ENCODE measurements around the gene DTNBP1.
A peak's percentile ranks its signal among the peaks of the same experiment; 100 is the strongest.
"Not testable (repeated sequence)": the region's sequence is repeated elsewhere in the genome, so short reads cannot be mapped to it uniquely, and the experiment has no call there.

The DTNBP1 gene

GRCh38 chr6:15556711-15557110 lies 106.1 kb downstream of the DTNBP1 start:
- TF ChIP-seq GATA1 (IDR thresholded peaks at IDR 0.05; ENCODE audit: low read depth, low read length), result no peak
- no peak for TF ChIP-seq POLR2A (IDR thresholded peaks at IDR 0.05; ENCODE audit: low read length)
- DNase-seq, result no peak

- TF ChIP-seq POLR2A (IDR thresholded peaks at IDR 0.05; ENCODE audit: low read length) (no peak), GATA1 (IDR thresholded peaks at IDR 0.05; ENCODE audit: low read depth, low read length) (no peak)
- peak; percentile 8 to 31 for DNase-seq
Measured at GRCh38 chr6:15555101-15556038, 107.5 kb downstream of the DTNBP1 start.

GRCh38 chr6:15554728-15555100 lies 108.1 kb downstream of the DTNBP1 start:
- no peak for DNase-seq
- no peak for TF ChIP-seq POLR2A (IDR thresholded peaks at IDR 0.05; ENCODE audit: low read length)
- no peak for TF ChIP-seq GATA1 (IDR thresholded peaks at IDR 0.05; ENCODE audit: low read depth, low read length)

GRCh38 chr6:15553736-15554294 lies 109.0 kb downstream of the DTNBP1 start:
- no peak for DNase-seq

GRCh38 chr6:15553031-15553430 lies 109.8 kb downstream of the DTNBP1 start:
- no peak for DNase-seq
- no peak for TF ChIP-seq GATA1 (IDR thresholded peaks at IDR 0.05; ENCODE audit: low read depth, low read length)
- no peak for TF ChIP-seq POLR2A (IDR thresholded peaks at IDR 0.05; ENCODE audit: low read length)

More at GRCh38 chr6:15553736-15554294, 109.0 kb downstream of the DTNBP1 start:
- no peak for TF ChIP-seq GATA1 (IDR thresholded peaks at IDR 0.05; ENCODE audit: low read depth, low read length)
- TF ChIP-seq POLR2A (IDR thresholded peaks at IDR 0.05; ENCODE audit: low read length), result no peak

GRCh38 chr6:15551798-15552197 lies 111.0 kb downstream of the DTNBP1 start:
- TF ChIP-seq POLR2A (IDR thresholded peaks at IDR 0.05; ENCODE audit: low read length) (no peak), GATA1 (IDR thresholded peaks at IDR 0.05; ENCODE audit: low read depth, low read length) (no peak)
- no peak for DNase-seq

- no peak for DNase-seq
- TF ChIP-seq GATA1 (IDR thresholded peaks at IDR 0.05; ENCODE audit: low read depth, low read length), result no peak
- no peak for TF ChIP-seq POLR2A (IDR thresholded peaks at IDR 0.05; ENCODE audit: low read length)
Measured at GRCh38 chr6:15551262-15551661, 111.6 kb downstream of the DTNBP1 start.

GRCh38 chr6:15550546-15551123 lies 112.2 kb downstream of the DTNBP1 start:
- no peak for DNase-seq
- TF ChIP-seq POLR2A (IDR thresholded peaks at IDR 0.05; ENCODE audit: low read length) (no peak), GATA1 (IDR thresholded peaks at IDR 0.05; ENCODE audit: low read depth, low read length) (no peak)

- TF ChIP-seq POLR2A (IDR thresholded peaks at IDR 0.05; ENCODE audit: low read length) (no peak), GATA1 (IDR thresholded peaks at IDR 0.05; ENCODE audit: low read depth, low read length) (no peak)
- no peak for DNase-seq
Measured at GRCh38 chr6:15549371-15549770, 113.5 kb downstream of the DTNBP1 start.

GRCh38 chr6:15547400-15547799 lies 115.4 kb downstream of the DTNBP1 start:
- no peak for DNase-seq
- no peak for TF ChIP-seq GATA1 (IDR thresholded peaks at IDR 0.05; ENCODE audit: low read depth, low read length)
- no peak for TF ChIP-seq POLR2A (IDR thresholded peaks at IDR 0.05; ENCODE audit: low read length)

GRCh38 chr6:15546591-15546990 lies 116.2 kb downstream of the DTNBP1 start:
- no peak for DNase-seq
- TF ChIP-seq POLR2A (IDR thresholded peaks at IDR 0.05; ENCODE audit: low read length), result no peak
- TF ChIP-seq GATA1 (IDR thresholded peaks at IDR 0.05; ENCODE audit: low read depth, low read length), result no peak

GRCh38 chr6:15544321-15544900 lies 118.4 kb downstream of the DTNBP1 start:
- DNase-seq, result no peak
- no peak for TF ChIP-seq GATA1 (IDR thresholded peaks at IDR 0.05; ENCODE audit: low read depth, low read length)
- no peak for TF ChIP-seq POLR2A (IDR thresholded peaks at IDR 0.05; ENCODE audit: low read length)

- DNase-seq, result not testable (repeated sequence)
Measured at GRCh38 chr6:15543332-15543917, 119.4 kb downstream of the DTNBP1 start.

GRCh38 chr6:15539722-15540270 lies 123.0 kb downstream of the DTNBP1 start:
- no peak for TF ChIP-seq GATA1 (IDR thresholded peaks at IDR 0.05; ENCODE audit: low read depth, low read length)
- no peak for TF ChIP-seq POLR2A (IDR thresholded peaks at IDR 0.05; ENCODE audit: low read length)
- no peak for DNase-seq

Data from erythroblast (primary cell).